Kidney epithelial cell (primary cell): Measurements from ENCODE around the gene IER3. TPM values are rescaled to one million over a fixed set of nuclear protein-coding genes. Genes with fewer than 3 reads are reported as not detected.
A peak's percentile ranks its signal among the peaks of the same experiment; 100 is the strongest.

Experiments used
- DNase-seq: peaks from one replicate; pipeline ENCODE4 v3.0.0-alpha.2; 2010; ENCODE audit warnings: low read depth
- H3K27me3 ChIP-seq: 2 replicates; pipeline ENCODE4 v1.6.0; 2011; ENCODE audit warnings: low read length; ENCODE audit not compliant: control insufficient read depth, insufficient read depth
- H3K36me3 ChIP-seq: 2 replicates; pipeline ENCODE4 v1.5.1; 2011; ENCODE audit warnings: low read length; ENCODE audit not compliant: control insufficient read depth, insufficient read depth
- H3K4me3 ChIP-seq: 2 replicates; pipeline ENCODE4 v1.5.1; 2011; ENCODE audit warnings: low read depth, mild to moderate bottlenecking, control low read depth, low read length
- CTCF ChIP-seq: IDR thresholded peaks from 2 replicates; pipeline ENCODE4 v1.5.1; 2011; ENCODE audit warnings: mild to moderate bottlenecking, moderate library complexity, low read length, control low read depth, inconsistent platforms; ENCODE audit not compliant: insufficient read depth, poor library complexity, severe bottlenecking
- total RNA-seq: library from RNA; depleted of rRNA; stranded (reverse); fragments of >200 nt; gene quantifications from 2 replicates; pipeline ENCODE4 v1.2.3, GENCODE V29; 2015

The IER3 gene
- 188 and 229 TPM in 2 replicates for total RNA-seq

GRCh38 chr6:30744054-30744805 is at the start of gene IER3:
TSS of gene IER3 (minus strand) at chr6:30744547. CDS start at chr6:30744518, 29 bp downstream.
- no peaks in the 10 kb centered on the region for H3K27me3 ChIP-seq
- H3K4me3 ChIP-seq: peak within 1 kb of the TSS; percentile 90
- DNase-seq: no peak
- peak; percentile 64 for TF ChIP-seq CTCF
- H3K36me3 ChIP-seq: peaks cover 1% of the 10 kb centered on the region

- H3K27me3 ChIP-seq: no peaks in the 10 kb centered on the region
- no peak for DNase-seq
- H3K4me3 ChIP-seq: no peak overlapping the region
- no peak for TF ChIP-seq CTCF
- no peaks in the 10 kb centered on the region for H3K36me3 ChIP-seq
Observed at GRCh38 chr6:30793521-30794194, 49.3 kb upstream of the IER3 start.

- H3K4me3 ChIP-seq: no peak overlapping the region
- TF ChIP-seq CTCF: no peak
- no peaks in the 10 kb centered on the region for H3K27me3 ChIP-seq
- H3K36me3 ChIP-seq: no peaks in the 10 kb centered on the region
- DNase-seq: no peak
Observed at GRCh38 chr6:30792786-30793185, 48.4 kb upstream of the IER3 start.

GRCh38 chr6:30790724-30791383 is 46.5 kb upstream of the IER3 start:
- TF ChIP-seq CTCF: no peak
- DNase-seq: no peak
- H3K4me3 ChIP-seq: no peak overlapping the region

GRCh38 chr6:30789606-30790005 is 45.3 kb upstream of the IER3 start:
- H3K36me3 ChIP-seq: no peaks in the 10 kb centered on the region
- TF ChIP-seq CTCF: no peak
- no peaks in the 10 kb centered on the region for H3K27me3 ChIP-seq
- no peak overlapping the region for H3K4me3 ChIP-seq
- no peak for DNase-seq

More at GRCh38 chr6:30790724-30791383, 46.5 kb upstream of the IER3 start:
- no peaks in the 10 kb centered on the region for H3K27me3 ChIP-seq
- no peaks in the 10 kb centered on the region for H3K36me3 ChIP-seq
